H1 (cell line): Measurements from ENCODE around the gene EGFLAM. TPM values are rescaled to one million over a fixed set of nuclear protein-coding genes. Genes with fewer than 3 reads are reported as not detected.
A peak's percentile ranks its signal among the peaks of the same experiment; 100 is the strongest.

Experiments used
- CTCF ChIA-PET: fragments of 300-600 bp; sonication (Branson Sonifier 250); formaldehyde crosslinking; loops from one replicate; lab custom pipeline; 2021; ENCODE audit not compliant: partially characterized antibody; lab: Charles Lee
- POLR2A ChIA-PET: fragments of 300-600 bp; sonication (Branson Sonifier 250); formaldehyde crosslinking; loops from one replicate; lab custom pipeline; 2021; ENCODE audit warnings: inconsistent platforms; ENCODE audit not compliant: partially characterized antibody; lab: Charles Lee
- DNase-seq, 2 experiments: peaks; one replicate each; pipeline versions ENCODE4 v3.0.0 to v3.0.0-alpha.2; 2010 to 2022; ENCODE audit warnings: low spot score in 2 of 2, low read depth in 1 of 2, mixed read lengths in 1 of 2
- FAIRE-seq: peaks from 2 replicates; lab custom pipeline; 2011; peaks lifted over from hg19 to GRCh38; lab: Jason Lieb, UNC
- H2AFZ ChIP-seq: 2 replicates; pipeline ENCODE4 v1.8.1; 2012; ENCODE audit warnings: low read length, inconsistent platforms
- H2AK5ac ChIP-seq: 2 replicates; pipeline ENCODE4 v1.6.1; 2013; ENCODE audit warnings: low read depth, low read length
- H2BK120ac ChIP-seq: replicated peaks from 2 replicates; pipeline ENCODE3; 2013; ENCODE audit warnings: low read depth, low read length, inconsistent platforms
- H2BK12ac ChIP-seq: 2 replicates; pipeline ENCODE4 v1.6.1; 2013; ENCODE audit warnings: low read depth, low read length
- H2BK15ac ChIP-seq: 2 replicates; pipeline ENCODE4 v1.6.1; 2013; ENCODE audit warnings: low read length
- H2BK20ac ChIP-seq: 2 replicates; pipeline ENCODE4 v1.6.1; 2013; ENCODE audit warnings: low read length
- H2BK5ac ChIP-seq: 2 replicates; pipeline ENCODE4 v1.6.1; 2013; ENCODE audit warnings: low read depth, low read length
- H3K14ac ChIP-seq: 2 replicates; pipeline ENCODE4 v1.6.1; 2013; ENCODE audit warnings: inconsistent platforms; ENCODE audit not compliant: insufficient read length
- H3K18ac ChIP-seq: 2 replicates; pipeline ENCODE4 v1.6.1; 2013; ENCODE audit warnings: low read length; ENCODE audit errors: extremely low read depth
- H3K23ac ChIP-seq: 2 replicates; pipeline ENCODE4 v1.6.1; 2013; ENCODE audit warnings: inconsistent platforms; ENCODE audit not compliant: insufficient read length
- H3K23me2 ChIP-seq: 2 replicates; pipeline ENCODE4 v1.6.1; 2013; ENCODE audit warnings: low read depth, low read length
- H3K27ac ChIP-seq: 2 replicates; pipeline ENCODE4 v1.6.1; 2011; ENCODE audit warnings: low read depth, low read length, inconsistent platforms
- H3K27me3 ChIP-seq, 4 experiments: replicated peaks in 1 of 4; 1 replicate in 1 of 4; 2 replicates in 3 of 4; pipeline versions ENCODE4 v1.6.1 to v1.8.1; 2011 to 2013; ENCODE audit warnings: low read length in 3 of 4, mild to moderate bottlenecking in 3 of 4, inconsistent platforms in 2 of 4, mixed read lengths in 2 of 4, moderate library complexity in 1 of 4; ENCODE audit not compliant: control insufficient read depth in 3 of 4, insufficient read depth in 3 of 4; ENCODE audit errors: extremely low read depth in 1 of 4
- H3K36me3 ChIP-seq, 4 experiments: 2 replicates each; pipeline versions ENCODE4 v1.6.1 to v1.8.1; 2011 to 2013; ENCODE audit warnings: mild to moderate bottlenecking in 4 of 4, low read length in 3 of 4, moderate library complexity in 2 of 4, control low read depth in 1 of 4, inconsistent platforms in 1 of 4; ENCODE audit not compliant: insufficient read depth in 4 of 4, control insufficient read depth in 2 of 4
- H3K4ac ChIP-seq: replicated peaks from 2 replicates; pipeline ENCODE3; 2013; ENCODE audit warnings: low read length, low read depth, mixed read lengths, inconsistent platforms; ENCODE audit not compliant: insufficient read length
- H3K4me1 ChIP-seq, 4 experiments: replicated peaks in 1 of 4; 1 replicate in 1 of 4; 2 replicates in 3 of 4; pipeline versions ENCODE4 v1.6.1 to v1.8.1; 2011 to 2013; ENCODE audit warnings: low read length in 3 of 4, inconsistent platforms in 2 of 4, mixed read lengths in 1 of 4; ENCODE audit not compliant: insufficient read depth in 4 of 4, control insufficient read depth in 3 of 4
- H3K4me2 ChIP-seq, 2 experiments: 2 replicates each; pipeline versions ENCODE4 v1.6.1 to v1.8.1; 2011 to 2013; ENCODE audit warnings: low read depth in 2 of 2, low read length in 2 of 2, control low read depth in 1 of 2, inconsistent platforms in 1 of 2, mild to moderate bottlenecking in 1 of 2; ENCODE audit not compliant: insufficient read depth in 1 of 2
- H3K4me3 ChIP-seq, 4 experiments: fragments of 200-600, 300-600 bp in 1 of 4; sonication (generic), shearing (Covaris generic), sonication (Bioruptor Twin) in 1 of 4; 2 replicates each; pipeline versions ENCODE4 v1.5.1 to v1.8.1; 2011 to 2016; ENCODE audit warnings: low read length in 4 of 4, low read depth in 3 of 4, control low read depth in 2 of 4, inconsistent platforms in 2 of 4, mild to moderate bottlenecking in 2 of 4, mixed read lengths in 1 of 4, moderate library complexity in 1 of 4; ENCODE audit not compliant: insufficient read depth in 2 of 4; ENCODE audit errors: extremely low read depth in 1 of 4
- H3K56ac ChIP-seq: replicated peaks from 2 replicates; pipeline ENCODE3; 2013; ENCODE audit warnings: low read depth, mild to moderate bottlenecking, mixed read lengths, low read length, inconsistent platforms; ENCODE audit not compliant: insufficient read length
- H3K79me1 ChIP-seq: 2 replicates; pipeline ENCODE4 v1.6.1; 2013; ENCODE audit warnings: low read depth, low read length, control low read depth
- H3K79me2 ChIP-seq, 2 experiments: 2 replicates each; pipeline versions ENCODE4 v1.6.1 to v1.8.1; 2012 to 2013; ENCODE audit warnings: low read length in 2 of 2, mild to moderate bottlenecking in 2 of 2, inconsistent platforms in 1 of 2; ENCODE audit not compliant: insufficient read depth in 2 of 2, control insufficient read depth in 1 of 2
- H3K9ac ChIP-seq, 4 experiments: replicated peaks in 1 of 4; 1 replicate in 1 of 4; 2 replicates in 3 of 4; pipeline versions ENCODE4 v1.6.1 to v1.8.1; 2011 to 2013; ENCODE audit warnings: low read depth in 3 of 4, low read length in 3 of 4, control low read depth in 2 of 4, mild to moderate bottlenecking in 2 of 4, moderate library complexity in 2 of 4, inconsistent platforms in 1 of 4; ENCODE audit errors: extremely low read depth in 1 of 4
- H3K9me3 ChIP-seq, 2 experiments: 2 replicates each; pipeline versions ENCODE4 v1.6.1 to v1.8.1; 2012 to 2013; ENCODE audit warnings: mild to moderate bottlenecking in 2 of 2, moderate library complexity in 2 of 2, control low read depth in 1 of 2, inconsistent platforms in 1 of 2, low read depth in 1 of 2, low read length in 1 of 2, mixed read lengths in 1 of 2; ENCODE audit not compliant: insufficient read depth in 2 of 2
- H4K20me1 ChIP-seq, 2 experiments: replicated peaks in 1 of 2; 2 replicates each; pipeline versions ENCODE3 to v1.8.1; 2011 to 2013; ENCODE audit warnings: inconsistent platforms in 2 of 2, low read length in 2 of 2, mild to moderate bottlenecking in 1 of 2; ENCODE audit not compliant: insufficient read depth in 2 of 2, control insufficient read depth in 1 of 2
- H4K5ac ChIP-seq: 2 replicates; pipeline ENCODE4 v1.6.1; 2013; ENCODE audit warnings: low read length, low read depth, mixed read lengths, inconsistent platforms; ENCODE audit not compliant: insufficient read length
- H4K8ac ChIP-seq: 2 replicates; pipeline ENCODE4 v1.8.0; 2013; ENCODE audit warnings: mild to moderate bottlenecking, moderate library complexity, low read length, inconsistent platforms; ENCODE audit not compliant: insufficient read depth; ENCODE audit errors: extremely low read depth
- H4K91ac ChIP-seq: replicated peaks from 2 replicates; pipeline ENCODE3; 2013; ENCODE audit warnings: low read length, mixed read lengths, inconsistent platforms; ENCODE audit not compliant: insufficient read length
- BCL11A ChIP-seq, 2 experiments: IDR thresholded peaks; one replicate each; pipeline ENCODE4 v1.6.1; 2011; ENCODE audit warnings: low read depth in 2 of 2, low read length in 2 of 2, mild to moderate bottlenecking in 2 of 2
- CBX5 ChIP-seq: fragments of 300-800, 300-1000 bp; sonication (generic); IDR thresholded peaks from 2 replicates; pipeline ENCODE4 v1.7.1; 2016; ENCODE audit warnings: antibody characterized with exemption, low read length, low read depth
- CBX8 ChIP-seq: fragments of 300-800, 300-1000 bp; sonication (generic); IDR thresholded peaks from 2 replicates; pipeline ENCODE4 v1.7.1; 2016; ENCODE audit warnings: low read depth, low read length, borderline replicate concordance
- CREB1 ChIP-seq: IDR thresholded peaks from 2 replicates; pipeline ENCODE4 v1.6.1; 2012; ENCODE audit warnings: inconsistent platforms
- EGR1 ChIP-seq: IDR thresholded peaks from 2 replicates; pipeline ENCODE4 v1.6.1; 2011; ENCODE audit warnings: low read depth, low read length, borderline replicate concordance
- FOSL1 ChIP-seq: IDR thresholded peaks from 2 replicates; pipeline ENCODE4 v1.6.1; 2011; ENCODE audit warnings: mild to moderate bottlenecking, low read depth, low read length, moderate library complexity; ENCODE audit not compliant: insufficient read depth
- HDAC6 ChIP-seq: IDR thresholded peaks from one replicate; pipeline ENCODE4 v1.7.1; 2012; ENCODE audit warnings: low read depth, mild to moderate bottlenecking, inconsistent platforms, low read length, moderate library complexity
- RFX5 ChIP-seq: IDR thresholded peaks from 2 replicates; pipeline ENCODE4 v1.6.1; 2011; ENCODE audit warnings: low read depth, low read length, improper control_type of control experiment, borderline replicate concordance
- SP1 ChIP-seq: IDR thresholded peaks from 2 replicates; pipeline ENCODE4 v1.6.1; 2011; ENCODE audit warnings: low read depth, low read length
- TAF7 ChIP-seq: optimal IDR thresholded peaks from 2 replicates; pipeline ENCODE3; 2011; ENCODE audit warnings: low read depth, mild to moderate bottlenecking, inconsistent platforms, low read length, moderate library complexity, borderline replicate concordance
- TBP ChIP-seq: IDR thresholded peaks from 2 replicates; pipeline ENCODE4 v1.6.1; 2011; ENCODE audit warnings: low read depth, low read length, improper control_type of control experiment
- TEAD4 ChIP-seq: IDR thresholded peaks from 2 replicates; pipeline ENCODE4 v1.6.1; 2012; ENCODE audit warnings: low read depth, low read length, inconsistent platforms, mixed read lengths
- YY1 ChIP-seq: IDR thresholded peaks from 2 replicates; pipeline ENCODE4 v1.6.1; 2011; ENCODE audit warnings: low read depth, mild to moderate bottlenecking, low read length
- WGBS, 2 experiments: shearing (Covaris generic) in 1 of 2; methylation state at CpG; one replicate each; pipeline versions ENCODE4 v1.1.6 to v1.1.7; 2013 to 2015; ENCODE audit warnings: low lambda C conversion rate in 2 of 2, mixed read lengths in 2 of 2, inconsistent platforms in 1 of 2, low coverage in 1 of 2, missing lambda C conversion rate in 1 of 2; ENCODE audit not compliant: insufficient replicate concordance in 2 of 2, insufficient coverage in 1 of 2, insufficient read length in 1 of 2; ENCODE audit errors: extremely low coverage in 1 of 2, missing lambda C conversion rate in 1 of 2; 5-methylcytosine and 5-hydroxymethylcytosine counted together
- polyA plus RNA-seq, 7 experiments: library from polyadenylated mRNA; depleted of rRNA in 3 of 7; stranded (reverse) in 5 of 7; unstranded in 2 of 7; fragments of >200 nt in 5 of 7; fragments of 200-250 nt in 2 of 7; gene quantifications; 1 replicate in 5 of 7; 2 replicates in 1 of 7; 4 replicates in 1 of 7; pipeline versions ENCODE4 v1.2.1 to v1.2.3, GENCODE V29; 2011 to 2013; ENCODE audit warnings: missing spikeins in 2 of 7, mixed read lengths in 2 of 7
- total RNA-seq: library from RNA; stranded (reverse); fragmentation: NEBNext Ultra II Directional; extraction: Animal tissue kit (Norgen Biotek cat#: 25700); gene quantifications from 2 replicates; pipeline ENCODE4 v1.2.1, GENCODE V29; 2021
- TF ChIP-seq, protein P1 (sequence below): IDR thresholded peaks from 2 replicates; pipeline ENCODE4 v1.6.1; 2012; ENCODE audit warnings: inconsistent platforms
- TF ChIP-seq, protein P2 (sequence below): IDR thresholded peaks from 2 replicates; pipeline ENCODE4 v1.6.1; 2011; ENCODE audit warnings: low read depth, mild to moderate bottlenecking, low read length; ENCODE audit not compliant: insufficient read depth

The EGFLAM gene
- total and polyA plus RNA-seq, 2 of the 8 experiments (the other 6 are each of a cell fraction or from before 2014, with no cell fraction given), result 0.20 to 0.24 TPM

DNA sequence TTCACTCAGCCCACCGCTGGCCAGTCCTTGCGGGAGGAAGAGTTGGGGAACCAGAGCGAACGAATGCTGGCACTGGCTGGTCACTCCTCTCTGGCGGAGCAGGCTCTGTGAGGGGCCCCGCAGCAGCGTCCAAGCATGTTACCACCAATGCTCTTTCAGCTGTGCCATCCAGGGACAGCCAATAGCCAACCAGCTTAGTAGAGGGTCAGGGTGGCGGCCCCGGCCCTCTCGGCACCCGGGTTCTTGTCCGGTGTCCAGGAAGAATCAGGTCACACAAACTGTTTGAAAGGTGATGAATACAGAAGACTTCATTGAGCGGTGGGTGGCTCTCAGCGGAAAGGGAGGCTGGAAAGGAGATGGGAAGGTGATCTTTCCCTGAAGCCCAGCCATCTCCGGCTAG, 135.3 kb downstream of the EGFLAM start:
- Histone ChIP-seq H4K91ac (no peak overlapping the region), H3K4me1 (peaks cover 0 to 7% (median 0%) of the 10 kb centered on the region in 4 experiments; a peak in 2 of 7 replicates), H2BK120ac (no peak overlapping the region), H3K4ac (no peak overlapping the region), H3K27ac (no peak overlapping the region), H3K9ac (no peak overlapping the region), H2BK12ac (no peak overlapping the region), H2AFZ (peak overlapping the region; percentile 70; the same call in 1 of the 2 replicates), H3K56ac (no peak overlapping the region), H3K27me3 (no peaks in the 10 kb centered on the region), H3K79me2 (no peaks in the 10 kb centered on the region), H3K14ac (no peak overlapping the region), H3K79me1 (no peaks in the 10 kb centered on the region), H2AK5ac (no peak overlapping the region), H4K5ac (no peak overlapping the region), H3K36me3 (no peaks in the 10 kb centered on the region), H3K23me2 (no peaks in the 10 kb centered on the region), H3K4me3 (no peak overlapping the region), H2BK15ac (no peak overlapping the region), H3K18ac (no peak overlapping the region), H3K4me2 (no peak overlapping the region), H4K8ac (no peak overlapping the region), H3K9me3 (no peaks in the 10 kb centered on the region), H3K23ac (no peak overlapping the region), H4K20me1 (no peaks in the 10 kb centered on the region), H2BK20ac (no peak overlapping the region), H2BK5ac (no peak overlapping the region)
- FAIRE-seq (no peak), DNase-seq (no peak)
- ChIA-PET POLR2A (interaction anchor here (0.6 kb wide), 1 partner anchor 316 kb away, joined by 3 read pairs; no protein-coding TSS in a partner anchor), CTCF (interaction anchor here (0.6 to 2.9 kb wide), 3 partner anchors 11 to 193 kb away, joined by 3 to 11 read pairs (median 3); no protein-coding TSS in a partner anchor)
- WGBS, 2 experiments, result 88% methylated on average over 15 of the region's 15 CpGs; no CpG with 5 or more reads in 1 of the 2 experiments
- TF ChIP-seq EGR1 (no peak), YY1 (no peak), CBX5 (no peak), RFX5 (no peak), SP1 (no peak), CBX8 (no peak), TEAD4 (no peak), FOSL1 (no peak), TAF7 (no peak), HDAC6 (no peak), BCL11A (IDR thresholded peaks at IDR 0.05; ENCODE audit: low read depth in 2 of 2, low read length in 2 of 2) (no peak), TBP (no peak), CREB1 (no peak)
- TF ChIP-seq, protein P1, sequence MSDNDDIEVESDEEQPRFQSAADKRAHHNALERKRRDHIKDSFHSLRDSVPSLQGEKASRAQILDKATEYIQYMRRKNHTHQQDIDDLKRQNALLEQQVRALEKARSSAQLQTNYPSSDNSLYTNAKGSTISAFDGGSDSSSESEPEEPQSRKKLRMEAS, result no peak
- TF ChIP-seq, protein P2, sequence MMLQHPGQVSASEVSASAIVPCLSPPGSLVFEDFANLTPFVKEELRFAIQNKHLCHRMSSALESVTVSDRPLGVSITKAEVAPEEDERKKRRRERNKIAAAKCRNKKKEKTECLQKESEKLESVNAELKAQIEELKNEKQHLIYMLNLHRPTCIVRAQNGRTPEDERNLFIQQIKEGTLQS, result no peak
